ENCODE results near the gene LYZL6. TPM values are rescaled to one million over a fixed set of nuclear protein-coding genes. Genes with fewer than 3 reads are reported as not detected.

The LYZL6 gene
- total RNA-seq, 1 donor from 2014 or later = not detected

- no peak overlapping the region for H3K27ac Mint-ChIP-seq (ENCODE audit: unreplicated experiment)
- no peaks in the 10 kb centered on the region for H3K27me3 Mint-ChIP-seq (ENCODE audit: unreplicated experiment)
- no peak overlapping the region for H3K4me3 Mint-ChIP-seq (ENCODE audit: unreplicated experiment)
- no peaks in the 10 kb centered on the region for H3K4me1 Mint-ChIP-seq (ENCODE audit: low read depth, unreplicated experiment)
- no peak for DNase-seq
- no peak for TF ChIP-seq CTCF (IDR thresholded peaks at IDR 0.05; ENCODE audit: partially characterized antibody, unreplicated experiment)
- no peaks in the 10 kb centered on the region for H3K36me3 Mint-ChIP-seq (ENCODE audit: unreplicated experiment)
- H3K9me3 Mint-ChIP-seq (ENCODE audit: unreplicated experiment) = no peaks in the 10 kb centered on the region
Measured at GRCh38 chr17:35973333-35974260, 30.1 kb upstream of the LYZL6 start.

GRCh38 chr17:35972945-35973332 is 29.4 kb upstream of the LYZL6 start:
- no peak overlapping the region for H3K4me3 Mint-ChIP-seq (ENCODE audit: unreplicated experiment)
- H3K9me3 Mint-ChIP-seq (ENCODE audit: unreplicated experiment) = no peaks in the 10 kb centered on the region
- DNase-seq = no peak
- H3K36me3 Mint-ChIP-seq (ENCODE audit: unreplicated experiment) = no peaks in the 10 kb centered on the region
- H3K27me3 Mint-ChIP-seq (ENCODE audit: unreplicated experiment) = no peaks in the 10 kb centered on the region
- no peak overlapping the region for H3K27ac Mint-ChIP-seq (ENCODE audit: unreplicated experiment)
- no peaks in the 10 kb centered on the region for H3K4me1 Mint-ChIP-seq (ENCODE audit: low read depth, unreplicated experiment)
- no peak for TF ChIP-seq CTCF (IDR thresholded peaks at IDR 0.05; ENCODE audit: partially characterized antibody, unreplicated experiment)

- no peak for TF ChIP-seq CTCF (IDR thresholded peaks at IDR 0.05; ENCODE audit: partially characterized antibody, unreplicated experiment)
- Mint-ChIP-seq H3K4me1 (ENCODE audit: low read depth, unreplicated experiment) (no peaks in the 10 kb centered on the region), H3K27me3 (ENCODE audit: unreplicated experiment) (no peaks in the 10 kb centered on the region), H3K27ac (ENCODE audit: unreplicated experiment) (no peak overlapping the region), H3K4me3 (ENCODE audit: unreplicated experiment) (no peak overlapping the region), H3K36me3 (ENCODE audit: unreplicated experiment) (no peaks in the 10 kb centered on the region), H3K9me3 (ENCODE audit: unreplicated experiment) (no peaks in the 10 kb centered on the region)
- no peak for DNase-seq
Measured at GRCh38 chr17:35972535-35972934, 29.0 kb upstream of the LYZL6 start.

- Mint-ChIP-seq H3K9me3 (ENCODE audit: unreplicated experiment) (no peaks in the 10 kb centered on the region), H3K36me3 (ENCODE audit: unreplicated experiment) (no peaks in the 10 kb centered on the region), H3K4me3 (ENCODE audit: unreplicated experiment) (no peak overlapping the region), H3K4me1 (ENCODE audit: low read depth, unreplicated experiment) (no peaks in the 10 kb centered on the region), H3K27me3 (ENCODE audit: unreplicated experiment) (no peaks in the 10 kb centered on the region), H3K27ac (ENCODE audit: unreplicated experiment) (no peak overlapping the region)
- no peak for DNase-seq
- TF ChIP-seq CTCF (IDR thresholded peaks at IDR 0.05; ENCODE audit: partially characterized antibody, unreplicated experiment) = no peak
Measured at GRCh38 chr17:35972066-35972465, 28.6 kb upstream of the LYZL6 start.
